ENCODE measurements around the gene C9orf50.

The C9orf50 gene

DNA sequence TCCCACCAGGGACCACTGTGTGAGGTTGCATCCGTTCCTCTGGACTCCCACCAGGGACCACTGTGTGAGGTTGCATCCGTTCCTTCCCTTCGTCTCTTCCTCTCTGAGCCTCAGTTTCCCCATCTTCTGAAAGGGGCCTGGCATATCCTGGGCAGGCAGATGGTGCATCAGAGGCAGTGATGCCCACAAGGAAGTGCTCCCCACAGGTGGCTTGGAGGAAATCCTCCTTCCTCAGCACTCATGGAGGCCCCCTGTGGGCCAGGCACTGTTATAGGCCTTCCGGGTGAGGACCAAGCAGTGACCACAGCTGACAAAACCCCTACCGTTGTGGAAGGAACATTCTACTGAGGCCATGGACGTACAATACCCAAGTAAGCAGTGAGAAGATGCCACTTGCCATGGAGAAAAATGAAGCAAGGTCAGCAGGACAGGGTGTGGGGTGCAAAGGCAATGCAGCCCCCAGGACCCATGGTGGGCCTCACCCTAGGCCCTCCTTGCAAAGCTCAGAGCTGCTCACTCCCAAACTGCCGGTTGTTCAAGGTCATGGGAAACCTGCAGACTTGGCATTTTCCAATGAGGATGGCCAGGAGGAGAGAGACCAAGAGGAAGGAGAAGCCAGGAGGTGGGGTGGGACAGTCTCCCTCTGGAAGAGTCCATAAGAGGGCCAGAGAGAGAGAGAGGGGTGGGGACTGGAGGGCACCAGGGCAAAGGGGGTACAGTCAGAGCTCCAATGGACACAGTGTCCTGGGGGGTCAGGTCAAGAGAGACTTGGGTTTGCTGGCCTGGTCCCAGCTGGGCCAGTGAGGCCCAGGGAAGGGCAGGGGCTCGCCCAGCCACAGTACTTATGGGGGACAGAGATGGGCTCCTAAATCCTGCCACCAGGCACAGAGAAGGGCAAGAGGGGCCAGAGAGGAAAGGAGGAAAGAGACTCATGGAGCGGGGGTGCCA is 51.1 kb downstream of the C9orf50 start:
- no peak for DNase-seq

DNA sequence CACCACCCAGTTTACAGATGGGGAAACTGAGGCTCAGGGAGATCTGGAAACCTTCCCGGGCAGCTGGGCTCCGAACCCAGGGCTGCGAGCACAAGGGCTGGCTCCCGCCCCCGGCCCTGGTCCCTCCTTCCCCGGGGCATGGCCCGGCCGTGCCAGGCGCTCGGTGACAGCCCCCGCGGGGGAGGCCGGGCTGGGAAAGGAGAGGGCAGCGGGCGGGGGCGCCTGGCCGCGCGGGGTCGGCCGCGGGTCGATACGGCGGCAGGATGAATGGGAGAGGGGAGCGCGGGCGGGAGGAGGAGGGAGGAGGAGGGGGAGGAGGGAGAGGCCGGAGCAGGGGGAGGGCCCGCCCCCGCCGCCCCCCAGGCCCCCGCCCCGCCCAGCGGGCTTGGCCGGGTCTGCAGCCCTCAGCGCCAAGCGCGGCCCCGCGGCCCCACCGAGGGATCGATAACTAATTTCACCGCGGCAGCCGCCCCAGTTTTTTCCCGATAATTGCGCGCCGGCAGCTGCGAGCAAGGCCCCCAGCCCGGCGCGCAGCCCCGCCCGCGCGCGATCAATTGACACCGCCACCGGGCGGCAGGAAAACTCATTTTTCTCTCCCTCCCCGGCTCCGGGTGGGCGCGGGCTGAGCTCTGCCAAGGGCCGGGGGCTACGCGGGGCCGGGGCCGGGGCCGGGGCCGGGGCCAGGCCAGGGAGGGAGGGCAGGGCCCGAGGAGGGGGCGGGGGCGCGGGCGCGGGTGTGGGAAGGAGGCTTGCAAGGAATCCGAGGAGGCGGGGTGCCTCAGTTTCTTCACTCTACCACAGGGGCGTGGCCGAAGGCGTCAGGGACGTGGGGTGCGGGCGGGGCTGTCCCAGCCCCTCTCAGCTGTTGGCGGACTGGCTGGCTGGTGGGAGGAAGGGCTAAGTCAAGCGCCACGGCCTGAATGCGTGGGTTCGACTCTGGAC is 52.1 kb downstream of the C9orf50 start:
- DNase-seq: no peak

DNA sequence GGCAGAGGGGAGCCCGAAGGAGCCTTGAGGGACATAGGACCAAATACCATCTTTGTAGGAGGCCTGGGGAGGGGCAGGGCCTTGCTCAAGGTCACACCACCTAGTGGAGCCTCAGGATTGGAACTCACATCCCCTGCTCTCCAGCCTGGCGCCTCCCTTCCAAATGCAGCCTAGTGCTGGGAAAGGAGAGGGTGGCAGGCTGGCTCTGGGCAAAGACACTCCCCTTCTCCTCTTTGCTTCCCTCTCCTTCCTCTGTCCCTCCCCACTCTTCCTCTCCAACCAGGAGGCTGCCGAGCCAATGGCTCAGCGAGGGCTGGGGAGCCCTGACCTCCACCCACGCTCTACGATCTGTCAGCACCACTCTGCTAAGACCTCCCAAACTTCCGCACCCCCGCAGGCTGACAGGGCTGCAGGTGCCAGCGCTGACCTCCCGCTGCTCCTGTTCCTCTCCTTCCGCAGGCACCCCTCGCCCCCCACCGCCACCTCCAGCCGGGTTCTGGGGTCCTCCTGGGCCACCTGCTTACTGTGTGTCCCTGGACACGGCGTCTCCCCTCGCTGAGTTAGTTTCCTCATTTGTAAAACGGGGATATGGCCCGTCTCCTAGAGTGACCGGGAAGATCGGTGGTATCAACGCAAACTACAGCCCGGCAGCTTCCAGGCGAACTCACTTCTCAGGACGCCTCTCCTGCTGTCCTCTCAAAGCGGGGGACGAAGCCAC is 52.9 kb downstream of the C9orf50 start:
- DNase-seq: peak in 1 of 2 donors; percentile 25

DNA sequence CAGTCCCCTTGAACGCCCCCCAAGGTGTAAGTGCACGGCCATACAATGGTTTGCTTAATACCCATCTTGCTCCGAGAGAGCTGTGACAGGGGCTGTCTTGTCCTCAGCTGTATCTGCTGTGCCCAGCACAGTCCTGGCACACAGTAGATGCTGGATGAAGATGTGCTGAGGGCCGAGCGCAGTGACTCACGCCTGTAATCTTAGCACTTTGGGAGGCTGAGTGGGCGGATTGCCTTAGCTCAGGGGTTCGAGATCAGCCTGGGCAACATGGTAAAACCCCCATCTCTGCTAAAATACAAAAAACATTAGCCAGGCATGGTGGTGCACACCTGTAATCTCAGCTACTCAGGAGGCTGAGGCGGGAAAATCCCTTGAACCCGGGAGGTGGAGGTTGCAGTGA is 53.6 kb downstream of the C9orf50 start:
- DNase-seq: no peak

DNA sequence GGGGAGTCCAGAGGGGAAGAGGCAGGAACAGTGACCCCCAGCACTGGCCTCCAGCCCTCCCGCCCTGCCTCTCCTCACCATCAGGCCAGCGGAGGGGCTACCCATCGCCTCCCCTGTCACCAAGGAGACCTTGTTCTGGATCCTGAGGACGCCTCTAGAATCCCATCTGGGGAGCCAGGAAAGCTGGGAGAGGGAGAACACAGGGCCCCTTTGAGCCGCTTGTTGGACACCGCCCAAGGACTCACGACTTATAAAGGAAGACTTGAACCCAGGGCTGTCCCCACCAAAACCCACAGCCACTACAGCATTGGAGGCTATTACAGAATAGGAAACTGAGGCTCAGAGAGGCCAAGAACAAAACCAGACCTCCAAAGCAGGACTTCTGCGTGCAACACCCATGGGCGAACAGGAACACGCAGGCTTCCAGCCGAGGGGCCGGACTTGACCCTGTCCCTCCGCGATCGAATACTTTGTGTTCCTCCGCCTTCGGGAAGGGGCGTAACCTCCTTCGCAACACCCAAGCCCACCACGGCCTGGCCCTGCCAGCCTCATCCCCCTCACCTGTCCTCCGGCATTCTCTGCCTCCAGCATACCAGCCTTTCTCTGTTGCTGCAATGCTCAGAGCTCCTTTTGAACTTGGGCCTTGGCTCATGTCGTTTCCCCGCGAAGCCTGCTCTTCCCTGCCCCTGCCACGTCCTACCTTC is 54.2 kb downstream of the C9orf50 start:
- DNase-seq: no peak

DNA sequence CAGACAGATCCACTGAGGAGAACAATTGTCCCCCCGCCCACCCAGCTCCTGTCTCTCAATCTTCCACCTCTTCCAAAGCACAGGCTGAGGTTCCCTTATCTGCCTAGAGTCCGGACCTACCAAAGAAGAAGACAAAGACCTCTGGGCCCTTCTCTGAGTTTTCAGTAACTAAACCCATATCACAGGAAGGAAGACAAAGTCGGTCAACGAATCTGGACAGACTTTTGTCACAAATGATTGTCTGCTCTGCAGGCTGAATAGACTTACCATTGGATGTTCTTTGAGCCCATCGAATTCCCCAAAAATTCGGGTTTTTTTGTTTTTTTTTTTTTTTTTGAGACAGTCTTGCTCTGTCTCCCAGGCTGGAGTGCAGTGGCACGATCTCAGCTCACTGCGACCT is 58.0 kb downstream of the C9orf50 start:
- no peak for DNase-seq

DNA sequence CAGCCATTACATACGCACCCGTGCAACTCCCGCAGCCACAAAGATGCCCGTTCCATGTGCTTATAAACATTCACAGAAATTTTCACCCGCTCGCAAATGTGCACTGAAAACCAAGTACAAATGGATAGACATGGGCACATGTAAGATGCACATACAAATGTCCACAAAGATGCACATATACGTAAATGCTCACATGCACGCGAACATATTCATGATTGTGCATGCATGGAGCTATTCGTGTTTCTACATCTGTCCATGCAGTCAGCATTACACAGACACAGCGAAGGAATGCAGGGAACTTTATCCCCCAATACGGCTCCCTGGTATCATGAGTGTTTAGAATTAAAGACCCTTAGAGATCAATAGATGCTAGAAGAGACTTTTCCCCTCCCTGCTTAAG is 58.4 kb downstream of the C9orf50 start:
- DNase-seq: no peak

Data from inflammatory macrophage treated with lipopolysaccharide for 1 hour (primary cell).